ENCODE results near the gene EPHB1. TPM values are rescaled to one million over a fixed set of nuclear protein-coding genes. Genes with fewer than 3 reads are reported as not detected.

The EPHB1 gene
- total RNA-seq, 1 donor from 2014 or later, result 1.3 TPM

- peak overlapping the region; percentile 80 for H3K4me3 Mint-ChIP-seq
- no peaks in the 10 kb centered on the region for H3K36me3 Mint-ChIP-seq
- peaks cover 99% of the 10 kb centered on the region for H3K27me3 Mint-ChIP-seq (ENCODE audit: low read depth)
- H3K27ac Mint-ChIP-seq, result no peak overlapping the region
- no peaks in the 10 kb centered on the region for H3K9me3 Mint-ChIP-seq
- TF ChIP-seq, protein P1, sequence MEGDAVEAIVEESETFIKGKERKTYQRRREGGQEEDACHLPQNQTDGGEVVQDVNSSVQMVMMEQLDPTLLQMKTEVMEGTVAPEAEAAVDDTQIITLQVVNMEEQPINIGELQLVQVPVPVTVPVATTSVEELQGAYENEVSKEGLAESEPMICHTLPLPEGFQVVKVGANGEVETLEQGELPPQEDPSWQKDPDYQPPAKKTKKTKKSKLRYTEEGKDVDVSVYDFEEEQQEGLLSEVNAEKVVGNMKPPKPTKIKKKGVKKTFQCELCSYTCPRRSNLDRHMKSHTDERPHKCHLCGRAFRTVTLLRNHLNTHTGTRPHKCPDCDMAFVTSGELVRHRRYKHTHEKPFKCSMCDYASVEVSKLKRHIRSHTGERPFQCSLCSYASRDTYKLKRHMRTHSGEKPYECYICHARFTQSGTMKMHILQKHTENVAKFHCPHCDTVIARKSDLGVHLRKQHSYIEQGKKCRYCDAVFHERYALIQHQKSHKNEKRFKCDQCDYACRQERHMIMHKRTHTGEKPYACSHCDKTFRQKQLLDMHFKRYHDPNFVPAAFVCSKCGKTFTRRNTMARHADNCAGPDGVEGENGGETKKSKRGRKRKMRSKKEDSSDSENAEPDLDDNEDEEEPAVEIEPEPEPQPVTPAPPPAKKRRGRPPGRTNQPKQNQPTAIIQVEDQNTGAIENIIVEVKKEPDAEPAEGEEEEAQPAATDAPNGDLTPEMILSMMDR (IDR thresholded peaks at IDR 0.05; ENCODE audit: unreplicated experiment), result no peak
- H3K4me1 Mint-ChIP-seq, result peaks cover 7% of the 10 kb centered on the region
- DNase-seq (ENCODE audit: low spot score in 2 of 2, unreplicated experiment in 2 of 2), result no peak
Measured at GRCh38 chr3:134796281-134797056, 1.4 kb downstream of the EPHB1 start.

DNA sequence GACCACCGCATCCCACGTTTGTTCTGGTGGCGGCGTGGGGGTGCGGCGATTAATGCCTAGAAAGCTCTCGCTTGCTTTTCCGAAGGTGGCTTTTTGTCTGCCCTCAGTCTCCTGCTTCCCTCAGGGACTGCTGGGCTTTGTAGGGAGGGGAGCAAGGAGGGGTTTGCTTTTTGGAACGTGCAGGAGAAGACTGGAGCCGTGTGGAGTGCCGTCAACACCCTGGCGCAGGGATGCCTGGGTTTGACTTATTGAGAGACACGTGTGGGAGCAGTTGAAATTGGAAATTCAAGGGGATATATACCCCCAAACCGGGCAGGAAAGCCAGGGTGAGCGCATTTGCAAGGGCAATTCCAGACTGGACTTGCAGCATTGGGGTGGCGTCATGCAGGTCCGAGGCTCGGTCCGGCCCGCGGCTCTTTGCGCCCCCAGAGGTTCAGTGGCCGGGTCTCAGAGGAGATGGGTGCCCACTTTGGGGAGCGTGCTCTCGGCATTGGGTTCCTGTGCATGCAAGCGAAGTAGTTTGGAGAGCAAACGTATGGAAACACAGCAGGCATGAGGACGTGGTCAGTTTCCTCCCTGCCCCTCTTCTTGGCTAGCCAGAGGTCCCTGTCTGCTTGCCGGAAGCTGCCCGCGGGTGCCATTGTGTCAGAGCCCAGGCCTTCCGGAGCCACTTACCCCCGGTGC is 2.1 kb downstream of the EPHB1 start:
- H3K4me1 Mint-ChIP-seq, result peaks cover 7% of the 10 kb centered on the region
- H3K9me3 Mint-ChIP-seq, result no peaks in the 10 kb centered on the region
- peak overlapping the region; percentile 80 for H3K4me3 Mint-ChIP-seq
- H3K27ac Mint-ChIP-seq, result no peak overlapping the region
- H3K27me3 Mint-ChIP-seq (ENCODE audit: low read depth), result peaks cover 98% of the 10 kb centered on the region
- H3K36me3 Mint-ChIP-seq, result no peaks in the 10 kb centered on the region
- DNase-seq (ENCODE audit: low spot score in 2 of 2, unreplicated experiment in 2 of 2), result no peak
- TF ChIP-seq, protein P1 (IDR thresholded peaks at IDR 0.05; ENCODE audit: unreplicated experiment), result no peak

DNA sequence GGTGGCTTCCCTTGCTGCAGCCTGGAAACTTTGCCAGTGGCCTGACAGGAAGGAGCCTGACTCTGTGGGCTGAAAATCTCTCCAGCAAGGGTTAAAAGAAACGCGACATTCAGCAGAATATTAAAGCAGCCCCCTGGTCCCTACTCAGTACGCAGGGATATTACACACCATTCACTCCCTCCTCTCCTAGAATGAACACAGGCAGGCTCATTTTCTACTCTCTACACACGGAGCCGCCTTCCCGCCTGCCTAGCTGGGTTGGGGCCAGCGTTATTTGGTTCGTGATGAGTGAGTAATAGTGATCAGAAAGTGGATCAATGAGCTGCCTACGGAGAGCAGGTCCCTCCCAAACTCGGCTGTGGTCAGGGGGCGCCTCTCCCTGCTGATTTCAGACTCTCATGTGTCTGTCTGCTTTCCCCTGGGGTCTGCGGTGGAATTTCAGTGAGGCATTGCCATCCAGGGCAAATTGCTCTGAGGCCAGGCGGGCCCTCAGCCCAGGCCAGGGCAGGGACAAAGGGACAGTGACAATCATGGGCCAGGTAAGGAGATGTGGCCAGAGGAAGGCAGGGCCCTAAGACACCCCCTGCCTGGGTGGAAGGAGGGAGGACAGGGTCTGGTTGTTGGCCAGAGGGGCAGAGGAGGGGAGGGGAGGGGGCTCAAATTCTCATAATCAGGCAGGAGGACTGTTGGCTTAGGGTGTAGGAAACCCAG is 2.8 kb downstream of the EPHB1 start:
- Mint-ChIP-seq H3K27me3 (ENCODE audit: low read depth) (peaks cover 98% of the 10 kb centered on the region), H3K36me3 (no peaks in the 10 kb centered on the region), H3K4me3 (no peak overlapping the region), H3K27ac (no peak overlapping the region), H3K9me3 (no peaks in the 10 kb centered on the region), H3K4me1 (peaks cover 7% of the 10 kb centered on the region)
- TF ChIP-seq, protein P1 (IDR thresholded peaks at IDR 0.05; ENCODE audit: unreplicated experiment), result no peak
- DNase-seq (ENCODE audit: low spot score in 2 of 2, unreplicated experiment in 2 of 2), result no peak

GRCh38 chr3:134798681-134799311 is 3.7 kb downstream of the EPHB1 start:
- Mint-ChIP-seq H3K9me3 (no peaks in the 10 kb centered on the region), H3K4me3 (no peak overlapping the region), H3K36me3 (no peaks in the 10 kb centered on the region), H3K27me3 (ENCODE audit: low read depth) (peaks cover 96% of the 10 kb centered on the region), H3K27ac (no peak overlapping the region), H3K4me1 (peaks cover 7% of the 10 kb centered on the region)
- TF ChIP-seq, protein P1 (IDR thresholded peaks at IDR 0.05; ENCODE audit: unreplicated experiment), result no peak
- DNase-seq (ENCODE audit: low spot score in 2 of 2, unreplicated experiment in 2 of 2), result no peak

DNA sequence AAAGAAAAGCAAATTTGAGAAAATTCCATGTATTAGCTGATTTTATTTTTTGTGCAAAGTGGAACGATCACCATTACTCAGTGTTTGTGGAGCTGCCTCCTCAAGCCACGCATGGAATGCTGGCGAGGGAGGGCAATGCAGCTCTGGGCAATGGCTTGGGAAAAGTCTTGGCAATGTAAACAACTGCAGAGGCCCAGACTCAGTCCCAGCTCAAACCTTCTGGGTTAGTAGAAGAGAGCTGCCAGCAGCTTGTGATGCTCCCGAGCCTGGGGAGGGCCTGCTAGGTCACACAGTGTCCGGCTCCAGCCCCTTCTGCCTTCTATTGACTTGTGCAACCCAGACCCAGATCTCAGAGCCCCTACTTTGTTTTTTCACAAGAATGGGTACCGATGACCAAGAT is 4.3 kb downstream of the EPHB1 start:
- Mint-ChIP-seq H3K27me3 (ENCODE audit: low read depth) (peaks cover 94% of the 10 kb centered on the region), H3K27ac (no peak overlapping the region), H3K9me3 (no peaks in the 10 kb centered on the region), H3K36me3 (no peaks in the 10 kb centered on the region), H3K4me1 (peaks cover 7% of the 10 kb centered on the region), H3K4me3 (no peak overlapping the region)
- no peak for DNase-seq (ENCODE audit: low spot score in 2 of 2, unreplicated experiment in 2 of 2)
- TF ChIP-seq, protein P1 (IDR thresholded peaks at IDR 0.05; ENCODE audit: unreplicated experiment), result no peak
